ENCODE data around the gene METAP1. TPM values are rescaled to one million over a fixed set of nuclear protein-coding genes. Genes with fewer than 3 reads are reported as not detected.

The METAP1 gene
- total and polyA plus RNA-seq, 2 of the 4 experiments (the other 2 are of a cell fraction): 43.7 to 47.9 TPM

DNA sequence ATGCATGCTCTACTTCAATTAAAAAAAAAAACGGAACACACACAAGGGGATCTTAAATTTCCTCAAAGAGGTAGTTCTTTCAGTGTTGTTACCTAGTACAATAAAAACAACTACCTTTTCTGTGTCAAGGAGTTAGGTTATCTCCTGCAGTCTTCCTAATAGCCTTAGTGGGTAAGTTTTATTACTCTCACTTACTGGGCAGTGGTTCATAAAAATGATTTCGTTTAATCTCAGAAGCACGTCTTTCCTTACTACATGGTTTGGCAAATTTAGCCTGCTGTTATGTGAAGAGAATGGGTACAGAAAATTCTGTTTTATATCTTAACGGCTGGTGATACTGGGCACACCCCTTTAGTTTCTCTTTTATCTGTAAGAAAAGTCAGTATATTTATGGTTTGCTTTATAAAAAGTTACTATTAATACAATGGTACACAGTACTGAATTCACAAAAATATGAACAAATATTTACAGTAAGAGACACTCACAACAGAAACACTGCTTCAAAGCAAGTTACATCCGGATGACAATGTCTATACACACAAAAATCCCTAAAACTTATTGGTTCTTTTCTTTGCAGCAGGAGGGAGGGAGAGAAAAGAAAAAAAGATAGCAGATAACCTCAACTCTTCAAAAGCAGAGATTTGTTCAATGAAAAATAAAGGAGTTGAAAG is 84.2 kb downstream of the METAP1 start:
- Histone ChIP-seq H2AK9ac (replicated peaks; ENCODE audit: low read depth, low read length, poor library complexity) (no peak overlapping the region), H3K14ac (replicated peaks; ENCODE audit: low read depth, low read length) (no peak overlapping the region), H3K4ac (ENCODE audit: low read depth, low read length) (no peak overlapping the region), H3K27ac (ENCODE audit: insufficient read depth, low read length) (no peak overlapping the region), H3K18ac (ENCODE audit: low read depth, low read length) (no peak overlapping the region), H3K36me3 (ENCODE audit: control insufficient read depth, insufficient read depth, low read length) (peaks cover 54% of the 10 kb centered on the region), H2AK5ac (ENCODE audit: low read depth, low read length) (no peak overlapping the region), H3K9me1 (ENCODE audit: insufficient read depth, low read length) (no peaks in the 10 kb centered on the region), H3K9me3 (ENCODE audit: control insufficient read depth, insufficient read depth, low read length) (no peaks in the 10 kb centered on the region), H4K20me1 (ENCODE audit: insufficient read depth, low read length) (peaks cover 9% of the 10 kb centered on the region; the same call in 1 of the 2 replicates), H4K5ac (ENCODE audit: low read depth, low read length) (no peak overlapping the region), H3K4me3 (ENCODE audit: insufficient read depth, low read depth, low read length) (no peak overlapping the region), H2BK15ac (ENCODE audit: low read depth, low read length) (no peak overlapping the region), H3K4me2 (ENCODE audit: low read depth, low read length) (no peak overlapping the region), H2BK5ac (ENCODE audit: low read depth, low read length, poor library complexity, severe bottlenecking) (no peak overlapping the region), H3K23ac (ENCODE audit: low read depth, low read length) (no peak overlapping the region), H4K8ac (ENCODE audit: low read depth in 2 of 2, low read length in 2 of 2) (no peak overlapping the region), H3K56ac (ENCODE audit: extremely low read depth, insufficient read depth, low read length) (no peak overlapping the region), H3K79me1 (ENCODE audit: low read depth in 1 of 2, low read length in 2 of 2) (peaks cover 24 to 45% of the 10 kb centered on the region in 2 experiments), H2BK120ac (ENCODE audit: low read depth, low read length) (no peak overlapping the region), H3K27me3 (ENCODE audit: control insufficient read depth, insufficient read depth, low read length) (no peaks in the 10 kb centered on the region), H3K9ac (ENCODE audit: low read depth, low read length) (no peak overlapping the region), H4K91ac (ENCODE audit: insufficient read depth, low read depth, low read length) (no peak overlapping the region), H3K4me1 (ENCODE audit: control insufficient read depth, insufficient read depth, low read length) (no peaks in the 10 kb centered on the region; the same call in 1 of the 2 replicates), H2AFZ (replicated peaks; ENCODE audit: low read length, poor library complexity) (no peak overlapping the region), H2BK20ac (ENCODE audit: low read depth, low read length) (no peak overlapping the region)
- ATAC-seq (ENCODE audit: low read depth): no peak
- WGBS, 2 experiments (ENCODE audit: extremely low coverage in 2 of 2, insufficient read length in 1 of 2): no CpG with 5 or more reads among the region's 5 CpGs
- dilution Hi-C loops (cut with HindIII; ENCODE audit: low sequenced_read_pairs, unreplicated experiment): no loop called here
- ChIA-PET POLR2A (ENCODE audit: unreplicated experiment) (no interaction called here), CTCF (no interaction called here)
- no peak for TF ChIP-seq NFE2L2 (IDR thresholded peaks at IDR 0.05; ENCODE audit: low read depth, low read length)
- TF ChIP-seq MXI1 (IDR thresholded peaks at IDR 0.05; ENCODE audit: borderline replicate concordance, low read depth, low read length): no peak
- TF ChIP-seq, protein P1, sequence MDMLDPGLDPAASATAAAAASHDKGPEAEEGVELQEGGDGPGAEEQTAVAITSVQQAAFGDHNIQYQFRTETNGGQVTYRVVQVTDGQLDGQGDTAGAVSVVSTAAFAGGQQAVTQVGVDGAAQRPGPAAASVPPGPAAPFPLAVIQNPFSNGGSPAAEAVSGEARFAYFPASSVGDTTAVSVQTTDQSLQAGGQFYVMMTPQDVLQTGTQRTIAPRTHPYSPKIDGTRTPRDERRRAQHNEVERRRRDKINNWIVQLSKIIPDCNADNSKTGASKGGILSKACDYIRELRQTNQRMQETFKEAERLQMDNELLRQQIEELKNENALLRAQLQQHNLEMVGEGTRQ (IDR thresholded peaks at IDR 0.05; ENCODE audit: low read depth, low read length): no peak
- no peak for TF ChIP-seq BHLHE40 (IDR thresholded peaks at IDR 0.05; ENCODE audit: low read depth, low read length)
- TF ChIP-seq MAZ (IDR thresholded peaks at IDR 0.05; ENCODE audit: borderline replicate concordance, low read depth, low read length): no peak
- TF ChIP-seq CHD1 (IDR thresholded peaks at IDR 0.05; ENCODE audit: low read depth, low read length): no peak
- TF ChIP-seq CEBPB (IDR thresholded peaks at IDR 0.05; ENCODE audit: low read depth, low read length): no peak
- TF ChIP-seq RAD21 (IDR thresholded peaks at IDR 0.05; ENCODE audit: low read length): no peak
- TF ChIP-seq FOS (IDR thresholded peaks at IDR 0.05; ENCODE audit: low read depth, low read length): no peak
- TF ChIP-seq, protein P2, sequence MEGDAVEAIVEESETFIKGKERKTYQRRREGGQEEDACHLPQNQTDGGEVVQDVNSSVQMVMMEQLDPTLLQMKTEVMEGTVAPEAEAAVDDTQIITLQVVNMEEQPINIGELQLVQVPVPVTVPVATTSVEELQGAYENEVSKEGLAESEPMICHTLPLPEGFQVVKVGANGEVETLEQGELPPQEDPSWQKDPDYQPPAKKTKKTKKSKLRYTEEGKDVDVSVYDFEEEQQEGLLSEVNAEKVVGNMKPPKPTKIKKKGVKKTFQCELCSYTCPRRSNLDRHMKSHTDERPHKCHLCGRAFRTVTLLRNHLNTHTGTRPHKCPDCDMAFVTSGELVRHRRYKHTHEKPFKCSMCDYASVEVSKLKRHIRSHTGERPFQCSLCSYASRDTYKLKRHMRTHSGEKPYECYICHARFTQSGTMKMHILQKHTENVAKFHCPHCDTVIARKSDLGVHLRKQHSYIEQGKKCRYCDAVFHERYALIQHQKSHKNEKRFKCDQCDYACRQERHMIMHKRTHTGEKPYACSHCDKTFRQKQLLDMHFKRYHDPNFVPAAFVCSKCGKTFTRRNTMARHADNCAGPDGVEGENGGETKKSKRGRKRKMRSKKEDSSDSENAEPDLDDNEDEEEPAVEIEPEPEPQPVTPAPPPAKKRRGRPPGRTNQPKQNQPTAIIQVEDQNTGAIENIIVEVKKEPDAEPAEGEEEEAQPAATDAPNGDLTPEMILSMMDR (conservative IDR thresholded peaks at IDR 0.05; ENCODE audit: low read depth, low read length): no peak
- no TSS peak for BruUV-seq (replicated peaks)
- intact Hi-C loops (cut with micrococcal nuclease): loop anchor here (10.0 kb wide), 2 partner anchors 325 to 425 kb away; partner anchors contain the start of gene TSPAN5
- no peak for DNase-seq
- in situ Hi-C loops (cut with MboI; ENCODE audit: low sequenced_read_pairs): no loop called here
